GM12878 (cell line): ENCODE measurements around the gene LEKR1. TPM values are rescaled to one million over a fixed set of nuclear protein-coding genes. Genes with fewer than 3 reads are reported as not detected.

ENCODE experiments used
- ATAC-seq: fragments of 200-7000 bp; cut with Tn5 transposase; 3 replicates; pipeline ENCODE4 v1.9.1; 2020; ENCODE audit warnings: mild to moderate bottlenecking, moderate library complexity
- BruUV-seq: library from RNA; stranded (reverse); fragments of 400-500 nt; replicated peaks from 2 replicates; lab custom pipeline; 2021; lab: Mats Ljungman, UMichigan
- CTCF ChIA-PET: fragments of 300-600 bp; sonication (Branson Sonifier 250); formaldehyde crosslinking; extraction: SDS; loops from one replicate; lab custom pipeline; 2021; ENCODE audit warnings: inconsistent platforms; lab: Yijun Ruan, JAX
- POLR2A ChIA-PET: fragments of 350-600 bp; formaldehyde crosslinking; extraction: SDS; loops from one replicate; lab custom pipeline; 2021; ENCODE audit warnings: inconsistent platforms; lab: Charles Lee
- RAD21 ChIA-PET: fragments of 300-600 bp; sonication (Branson Sonifier 250); formaldehyde crosslinking; loops from one replicate; lab custom pipeline; 2023; ENCODE audit warnings: antibody characterized with exemption; ENCODE audit not compliant: unreplicated experiment; lab: Charles Lee
- SMC1A ChIA-PET: fragments of 300-600 bp; sonication (Branson Sonifier 250); formaldehyde crosslinking; loops from one replicate; lab custom pipeline; 2023; ENCODE audit not compliant: unreplicated experiment, uncharacterized antibody; lab: Charles Lee
- DNase-seq: peaks from one replicate; pipeline ENCODE4 v3.0.0-alpha.2; 2011; ENCODE audit warnings: low read depth, low spot score
- FAIRE-seq: peaks from 3 replicates; lab custom pipeline; 2011; peaks lifted over from hg19 to GRCh38; lab: Jason Lieb, UNC
- H2AFZ ChIP-seq: 2 replicates; pipeline ENCODE4 v1.6.0; 2011; ENCODE audit warnings: low read depth, low read length, control low read depth; ENCODE audit not compliant: control insufficient read depth
- H3K27ac ChIP-seq: 2 replicates; pipeline ENCODE4 v1.5.1; 2011; ENCODE audit warnings: control low read depth; ENCODE audit not compliant: control insufficient read depth, insufficient read depth
- H3K27me3 ChIP-seq, 2 experiments: replicated peaks in 1 of 2; 2 replicates each; pipeline versions ENCODE4 v1.6.0 to v1.6.1; 2011; ENCODE audit warnings: low read length in 1 of 2; ENCODE audit not compliant: control insufficient read depth in 2 of 2, insufficient read depth in 2 of 2
- H3K36me3 ChIP-seq, 2 experiments: 2 replicates each; pipeline ENCODE4 v1.5.1; 2011; ENCODE audit warnings: low read length in 1 of 2; ENCODE audit not compliant: control insufficient read depth in 2 of 2, insufficient read depth in 2 of 2
- H3K4me1 ChIP-seq: 2 replicates; pipeline ENCODE4 v1.6.1; 2011; ENCODE audit warnings: mild to moderate bottlenecking, low read length, moderate library complexity, mixed read lengths; ENCODE audit not compliant: control insufficient read depth, insufficient read depth
- H3K4me2 ChIP-seq: 2 replicates; pipeline ENCODE4 v1.6.0; 2011; ENCODE audit warnings: control low read depth; ENCODE audit not compliant: control insufficient read depth, insufficient read depth
- H3K4me3 ChIP-seq: fragments of 200-600 bp; sonication (generic); 2 replicates; pipeline ENCODE4 v1.5.1; 2016
- H3K79me2 ChIP-seq: 2 replicates; pipeline ENCODE4 v1.6.0; 2011; ENCODE audit warnings: low read length; ENCODE audit not compliant: control insufficient read depth, insufficient read depth
- H3K9ac ChIP-seq: 2 replicates; pipeline ENCODE4 v1.8.0; 2011; ENCODE audit warnings: low read length, control low read depth, mixed read lengths; ENCODE audit not compliant: control insufficient read depth, insufficient read depth
- H3K9me3 ChIP-seq: replicated peaks from 3 replicates; pipeline ENCODE4 v1.5.1; 2011; ENCODE audit warnings: mild to moderate bottlenecking, low read length; ENCODE audit not compliant: control insufficient read depth, insufficient read depth
- H4K20me1 ChIP-seq: 2 replicates; pipeline ENCODE4 v1.6.0; 2011; ENCODE audit not compliant: control insufficient read depth, insufficient read depth
- BCL11A ChIP-seq: IDR thresholded peaks from 2 replicates; pipeline ENCODE4 v1.6.1; 2011; ENCODE audit warnings: low read depth, low read length
- BMI1 ChIP-seq: fragments of 450-650 bp; IDR thresholded peaks from 2 replicates; pipeline ENCODE4 v1.6.1; 2016; ENCODE audit warnings: mild to moderate bottlenecking, moderate library complexity, borderline replicate concordance
- BRCA1 ChIP-seq: IDR thresholded peaks from 2 replicates; pipeline ENCODE4 v1.6.1; 2011; ENCODE audit warnings: low read depth, low read length, improper control_type of control experiment
- CBFB ChIP-seq: IDR thresholded peaks from 2 replicates; pipeline ENCODE4 v1.6.1; 2016; ENCODE audit warnings: antibody characterized with exemption, low read depth
- DPF2 ChIP-seq: fragments of 450-650 bp; IDR thresholded peaks from 2 replicates; pipeline ENCODE4 v1.6.1; 2017; ENCODE audit warnings: mild to moderate bottlenecking
- EP300 ChIP-seq, 2 experiments: fragments of 150-350 bp in 1 of 2; IDR thresholded peaks; 2 replicates each; pipeline ENCODE4 v1.6.1; 2011 to 2012; ENCODE audit warnings: low read depth in 2 of 2, low read length in 2 of 2, borderline replicate concordance in 1 of 2, improper control_type of control experiment in 1 of 2, inconsistent platforms in 1 of 2; ENCODE audit not compliant: control insufficient read depth in 1 of 2
- ESRRA ChIP-seq: IDR thresholded peaks from 2 replicates; pipeline ENCODE4 v1.6.1; 2012; ENCODE audit warnings: mild to moderate bottlenecking, low read length, improper control_type of control experiment
- FOXK2 ChIP-seq: fragments of 450-650 bp; IDR thresholded peaks from 2 replicates; pipeline ENCODE4 v1.6.1; 2017; ENCODE audit warnings: mild to moderate bottlenecking, moderate library complexity
- GATAD2B ChIP-seq: fragments of 450-650 bp; conservative IDR thresholded peaks from 2 replicates; pipeline ENCODE4 v1.6.1; 2017; ENCODE audit warnings: low read depth, mild to moderate bottlenecking, moderate library complexity
- MEF2A ChIP-seq: IDR thresholded peaks from 2 replicates; pipeline ENCODE4 v1.6.1; 2011; ENCODE audit warnings: low read depth, mild to moderate bottlenecking, low read length, moderate library complexity; ENCODE audit not compliant: insufficient read depth
- MTA2 ChIP-seq: fragments of 450-650 bp; IDR thresholded peaks from 2 replicates; pipeline ENCODE4 v1.6.1; 2016; ENCODE audit warnings: low read depth, mild to moderate bottlenecking, moderate library complexity
- NFYA ChIP-seq: IDR thresholded peaks from 2 replicates; pipeline ENCODE4 v1.6.1; 2011; ENCODE audit warnings: low read depth, mild to moderate bottlenecking, low read length, improper control_type of control experiment, borderline replicate concordance
- SUZ12 ChIP-seq: fragments of 200-600 bp; sonication (generic); IDR thresholded peaks from one replicate; pipeline ENCODE4 v1.6.1; 2018; ENCODE audit warnings: antibody characterized with exemption, mild to moderate bottlenecking; ENCODE audit not compliant: unreplicated experiment
- ZNF24 ChIP-seq: fragments of 450-650 bp; IDR thresholded peaks from 2 replicates; pipeline ENCODE4 v1.6.1; 2017; ENCODE audit warnings: antibody characterized with exemption, mild to moderate bottlenecking
- ZNF274 ChIP-seq: IDR thresholded peaks from one replicate; pipeline ENCODE4 v1.8.0; 2011; ENCODE audit not compliant: insufficient read length, insufficient read depth
- ZSCAN29 ChIP-seq: fragments of 450-650 bp; IDR thresholded peaks from 2 replicates; pipeline ENCODE4 v1.6.1; 2017; ENCODE audit warnings: mild to moderate bottlenecking, moderate library complexity
- ZZZ3 ChIP-seq: IDR thresholded peaks from 2 replicates; pipeline ENCODE4 v1.6.1; 2011; ENCODE audit warnings: low read depth; ENCODE audit not compliant: control insufficient read depth, insufficient read length
- WGBS: methylation state at CpG from one replicate; pipeline ENCODE4 v1.1.6; 2016; ENCODE audit warnings: low lambda C conversion rate; ENCODE audit not compliant: insufficient replicate concordance, insufficient coverage; ENCODE audit errors: missing lambda C conversion rate; 5-methylcytosine and 5-hydroxymethylcytosine counted together
- in situ Hi-C: fragments of 300-500 bp; cut with MboI; formaldehyde crosslinking; loops from 9 replicates; pipeline ENCODE4 v1.14.3; 2018; ENCODE audit warnings: mixed read lengths
- intact Hi-C: fragments of 100-400 bp; cut with micrococcal nuclease; formaldehyde crosslinking; loops from one replicate; pipeline ENCODE4 v1.14.2; 2022; ENCODE audit not compliant: unreplicated experiment
- polyA plus RNA-seq, 11 experiments: library from polyadenylated mRNA; depleted of rRNA in 4 of 11; unstranded in 6 of 11; stranded (reverse) in 5 of 11; fragments of >200 nt; fragmentation: Nextera tagmentation in 4 of 11; fragmentation: Illumina TruSeq in 1 of 11; extraction: Ambion mirVana in 4 of 11; extraction: Trizol in 1 of 11; gene quantifications; 1 replicate in 1 of 11; 2 replicates in 10 of 11; pipeline versions ENCODE4 v1.2.1 to v1.2.3, GENCODE V29; 2011 to 2016; ENCODE audit warnings: inconsistent platforms in 2 of 11, missing spikeins in 2 of 11, low read depth in 1 of 11
- total RNA-seq, 4 experiments: library from RNA; depleted of rRNA in 3 of 4; stranded (reverse); fragments of >200 nt in 3 of 4; fragmentation: Illumina TruSeq in 1 of 4; extraction: Trizol in 1 of 4; gene quantifications; 2 replicates each; pipeline versions ENCODE4 v1.2.1 to v1.2.3, GENCODE V29; 2013 to 2021
- TF ChIP-seq, protein P1 (sequence below): fragments of 450-650 bp; IDR thresholded peaks from 2 replicates; pipeline ENCODE4 v1.6.1; 2018; ENCODE audit warnings: mild to moderate bottlenecking, low read depth, moderate library complexity; ENCODE audit not compliant: partially characterized antibody
- TF ChIP-seq, protein P2 (sequence below): fragments of 450-650 bp; formaldehyde crosslinking; IDR thresholded peaks from 2 replicates; pipeline ENCODE4 v1.5.0; 2022; ENCODE audit warnings: mild to moderate bottlenecking, missing genetic modification characterization
- TF ChIP-seq, protein P3 (sequence below): fragments of 450-650 bp; IDR thresholded peaks from 2 replicates; pipeline ENCODE4 v1.6.1; 2016; ENCODE audit warnings: mild to moderate bottlenecking

Gene LEKR1
- total and polyA plus RNA-seq, 10 of the 15 experiments (the other 5 are each of a cell fraction or from before 2014, with no cell fraction given) = 0.48 to 3.2 (median 1.3) TPM

- ATAC-seq (no peak), DNase-seq (no peak), FAIRE-seq (no peak)
- Histone ChIP-seq H3K36me3 (no peaks in the 10 kb centered on the region), H3K4me1 (no peaks in the 10 kb centered on the region), H4K20me1 (no peaks in the 10 kb centered on the region), H3K27me3 (no peaks in the 10 kb centered on the region), H3K4me3 (no peak overlapping the region), H3K9ac (no peak overlapping the region), H3K4me2 (no peak overlapping the region), H2AFZ (no peak overlapping the region), H3K79me2 (no peaks in the 10 kb centered on the region), H3K27ac (no peak overlapping the region), H3K9me3 (no peaks in the 10 kb centered on the region)
- ChIA-PET RAD21 (interaction anchor here (1.3 kb wide), 1 partner anchor 54 kb away, joined by 3 read pairs; no protein-coding TSS in a partner anchor), POLR2A (no interaction called here), SMC1A (interaction anchor here (0.9 to 1.4 kb wide), 3 partner anchors 10 to 159 kb away, joined by 3 to 6 read pairs (median 4); no protein-coding TSS in a partner anchor), CTCF (no interaction called here)
- in situ Hi-C loops = no loop called here
- no TSS peak for BruUV-seq
- WGBS = 97% methylated on average over 1 of the region's 1 CpG
- TF ChIP-seq BRCA1 (no peak), ZZZ3 (no peak), ZNF274 (no peak), MEF2A (no peak), ESRRA (no peak), FOXK2 (no peak), CBFB (no peak), SUZ12 (no peak), GATAD2B (no peak), EP300 (IDR thresholded peaks at IDR 0.05; ENCODE audit: borderline replicate concordance in 1 of 2, control insufficient read depth in 1 of 2, low read depth in 2 of 2, low read length in 2 of 2) (no peak), BCL11A (no peak), ZNF24 (no peak), ZSCAN29 (no peak), DPF2 (no peak), MTA2 (no peak), BMI1 (no peak), NFYA (no peak)
- TF ChIP-seq, protein P1, sequence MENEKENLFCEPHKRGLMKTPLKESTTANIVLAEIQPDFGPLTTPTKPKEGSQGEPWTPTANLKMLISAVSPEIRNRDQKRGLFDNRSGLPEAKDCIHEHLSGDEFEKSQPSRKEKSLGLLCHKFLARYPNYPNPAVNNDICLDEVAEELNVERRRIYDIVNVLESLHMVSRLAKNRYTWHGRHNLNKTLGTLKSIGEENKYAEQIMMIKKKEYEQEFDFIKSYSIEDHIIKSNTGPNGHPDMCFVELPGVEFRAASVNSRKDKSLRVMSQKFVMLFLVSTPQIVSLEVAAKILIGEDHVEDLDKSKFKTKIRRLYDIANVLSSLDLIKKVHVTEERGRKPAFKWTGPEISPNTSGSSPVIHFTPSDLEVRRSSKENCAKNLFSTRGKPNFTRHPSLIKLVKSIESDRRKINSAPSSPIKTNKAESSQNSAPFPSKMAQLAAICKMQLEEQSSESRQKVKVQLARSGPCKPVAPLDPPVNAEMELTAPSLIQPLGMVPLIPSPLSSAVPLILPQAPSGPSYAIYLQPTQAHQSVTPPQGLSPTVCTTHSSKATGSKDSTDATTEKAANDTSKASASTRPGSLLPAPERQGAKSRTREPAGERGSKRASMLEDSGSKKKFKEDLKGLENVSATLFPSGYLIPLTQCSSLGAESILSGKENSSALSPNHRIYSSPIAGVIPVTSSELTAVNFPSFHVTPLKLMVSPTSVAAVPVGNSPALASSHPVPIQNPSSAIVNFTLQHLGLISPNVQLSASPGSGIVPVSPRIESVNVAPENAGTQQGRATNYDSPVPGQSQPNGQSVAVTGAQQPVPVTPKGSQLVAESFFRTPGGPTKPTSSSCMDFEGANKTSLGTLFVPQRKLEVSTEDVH = no peak
- TF ChIP-seq, protein P2, sequence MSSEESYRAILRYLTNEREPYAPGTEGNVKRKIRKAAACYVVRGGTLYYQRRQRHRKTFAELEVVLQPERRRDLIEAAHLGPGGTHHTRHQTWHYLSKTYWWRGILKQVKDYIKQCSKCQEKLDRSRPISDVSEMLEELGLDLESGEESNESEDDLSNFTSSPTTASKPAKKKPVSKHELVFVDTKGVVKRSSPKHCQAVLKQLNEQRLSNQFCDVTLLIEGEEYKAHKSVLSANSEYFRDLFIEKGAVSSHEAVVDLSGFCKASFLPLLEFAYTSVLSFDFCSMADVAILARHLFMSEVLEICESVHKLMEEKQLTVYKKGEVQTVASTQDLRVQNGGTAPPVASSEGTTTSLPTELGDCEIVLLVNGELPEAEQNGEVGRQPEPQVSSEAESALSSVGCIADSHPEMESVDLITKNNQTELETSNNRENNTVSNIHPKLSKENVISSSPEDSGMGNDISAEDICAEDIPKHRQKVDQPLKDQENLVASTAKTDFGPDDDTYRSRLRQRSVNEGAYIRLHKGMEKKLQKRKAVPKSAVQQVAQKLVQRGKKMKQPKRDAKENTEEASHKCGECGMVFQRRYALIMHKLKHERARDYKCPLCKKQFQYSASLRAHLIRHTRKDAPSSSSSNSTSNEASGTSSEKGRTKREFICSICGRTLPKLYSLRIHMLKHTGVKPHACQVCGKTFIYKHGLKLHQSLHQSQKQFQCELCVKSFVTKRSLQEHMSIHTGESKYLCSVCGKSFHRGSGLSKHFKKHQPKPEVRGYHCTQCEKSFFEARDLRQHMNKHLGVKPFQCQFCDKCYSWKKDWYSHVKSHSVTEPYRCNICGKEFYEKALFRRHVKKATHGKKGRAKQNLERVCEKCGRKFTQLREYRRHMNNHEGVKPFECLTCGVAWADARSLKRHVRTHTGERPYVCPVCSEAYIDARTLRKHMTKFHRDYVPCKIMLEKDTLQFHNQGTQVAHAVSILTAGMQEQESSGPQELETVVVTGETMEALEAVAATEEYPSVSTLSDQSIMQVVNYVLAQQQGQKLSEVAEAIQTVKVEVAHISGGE (CRISPR knock-in tag) = no peak
- TF ChIP-seq, protein P3, sequence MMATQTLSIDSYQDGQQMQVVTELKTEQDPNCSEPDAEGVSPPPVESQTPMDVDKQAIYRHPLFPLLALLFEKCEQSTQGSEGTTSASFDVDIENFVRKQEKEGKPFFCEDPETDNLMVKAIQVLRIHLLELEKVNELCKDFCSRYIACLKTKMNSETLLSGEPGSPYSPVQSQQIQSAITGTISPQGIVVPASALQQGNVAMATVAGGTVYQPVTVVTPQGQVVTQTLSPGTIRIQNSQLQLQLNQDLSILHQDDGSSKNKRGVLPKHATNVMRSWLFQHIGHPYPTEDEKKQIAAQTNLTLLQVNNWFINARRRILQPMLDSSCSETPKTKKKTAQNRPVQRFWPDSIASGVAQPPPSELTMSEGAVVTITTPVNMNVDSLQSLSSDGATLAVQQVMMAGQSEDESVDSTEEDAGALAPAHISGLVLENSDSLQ = no peak
- intact Hi-C loops = no loop called here
Measured at GRCh38 chr3:156923349-156923748, 97.2 kb downstream of the LEKR1 start.
